Type B pancreatic cell (in vitro differentiated cells): ENCODE results near the gene SERPINA10. TPM values are rescaled to one million over a fixed set of nuclear protein-coding genes. Genes with fewer than 3 reads are reported as not detected.

ENCODE experiments used
- DNase-seq: peaks from one replicate; pipeline ENCODE4 v3.0.0; 2021; ENCODE audit warnings: mixed read lengths; ENCODE audit not compliant: unreplicated experiment; ENCODE audit errors: extremely low spot score
- H3K27ac Mint-ChIP-seq: 2 replicates; pipeline ENCODE4 v1.8.0; 2021; ENCODE audit warnings: mild to moderate bottlenecking, mixed read lengths
- H3K27me3 Mint-ChIP-seq: 2 replicates; pipeline ENCODE4 v1.8.0; 2021; ENCODE audit warnings: mixed read lengths
- H3K36me3 Mint-ChIP-seq: 2 replicates; pipeline ENCODE4 v1.8.0; 2021; ENCODE audit warnings: mixed read lengths
- H3K4me1 Mint-ChIP-seq: one replicate; pipeline ENCODE4 v1.8.0; 2021; ENCODE audit warnings: mixed read lengths; ENCODE audit not compliant: unreplicated experiment
- H3K4me3 Mint-ChIP-seq: 2 replicates; pipeline ENCODE4 v1.8.0; 2021; ENCODE audit warnings: mild to moderate bottlenecking, mixed read lengths
- H3K9me3 Mint-ChIP-seq: 2 replicates; pipeline ENCODE4 v1.8.0; 2021; ENCODE audit warnings: mixed read lengths
- total RNA-seq: library from RNA; stranded (reverse); gene quantifications from 2 replicates; pipeline ENCODE4 v1.2.1, GENCODE V29; 2021; ENCODE audit warnings: low replicate concordance
- TF ChIP-seq, protein P1 (sequence below): fragments of 200-600 bp; sonication (generic); conservative IDR thresholded peaks from 2 replicates; pipeline ENCODE4 v1.5.0; 2021; ENCODE audit warnings: antibody characterized with exemption, mild to moderate bottlenecking

The SERPINA10 gene
- total RNA-seq, 1 donor from 2014 or later, result 1.5 TPM

DNA sequence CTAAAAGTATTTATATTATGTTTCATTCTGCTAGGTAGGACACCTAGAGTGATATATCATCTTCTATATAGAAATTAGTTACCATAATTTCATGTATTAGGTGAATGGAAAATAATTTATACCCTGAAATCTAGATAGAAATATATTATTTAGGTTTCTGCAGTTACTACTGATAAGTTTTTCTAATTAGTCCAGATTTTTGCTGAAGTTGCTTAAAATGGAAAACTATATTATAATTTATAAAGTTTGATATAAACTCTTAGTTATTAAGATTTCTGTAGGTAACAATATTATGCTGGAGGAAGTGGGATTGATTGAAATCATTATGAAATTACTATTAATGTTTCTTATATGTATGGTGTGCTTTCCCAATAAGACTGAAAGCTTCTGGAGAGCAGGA is 56.0 kb downstream of the SERPINA10 start:
- no peaks in the 10 kb centered on the region for H3K4me1 Mint-ChIP-seq
- H3K4me3 Mint-ChIP-seq, result no peak overlapping the region
- no peaks in the 10 kb centered on the region for H3K9me3 Mint-ChIP-seq
- H3K27me3 Mint-ChIP-seq, result no peaks in the 10 kb centered on the region
- no peak overlapping the region for H3K27ac Mint-ChIP-seq
- TF ChIP-seq, protein P1, sequence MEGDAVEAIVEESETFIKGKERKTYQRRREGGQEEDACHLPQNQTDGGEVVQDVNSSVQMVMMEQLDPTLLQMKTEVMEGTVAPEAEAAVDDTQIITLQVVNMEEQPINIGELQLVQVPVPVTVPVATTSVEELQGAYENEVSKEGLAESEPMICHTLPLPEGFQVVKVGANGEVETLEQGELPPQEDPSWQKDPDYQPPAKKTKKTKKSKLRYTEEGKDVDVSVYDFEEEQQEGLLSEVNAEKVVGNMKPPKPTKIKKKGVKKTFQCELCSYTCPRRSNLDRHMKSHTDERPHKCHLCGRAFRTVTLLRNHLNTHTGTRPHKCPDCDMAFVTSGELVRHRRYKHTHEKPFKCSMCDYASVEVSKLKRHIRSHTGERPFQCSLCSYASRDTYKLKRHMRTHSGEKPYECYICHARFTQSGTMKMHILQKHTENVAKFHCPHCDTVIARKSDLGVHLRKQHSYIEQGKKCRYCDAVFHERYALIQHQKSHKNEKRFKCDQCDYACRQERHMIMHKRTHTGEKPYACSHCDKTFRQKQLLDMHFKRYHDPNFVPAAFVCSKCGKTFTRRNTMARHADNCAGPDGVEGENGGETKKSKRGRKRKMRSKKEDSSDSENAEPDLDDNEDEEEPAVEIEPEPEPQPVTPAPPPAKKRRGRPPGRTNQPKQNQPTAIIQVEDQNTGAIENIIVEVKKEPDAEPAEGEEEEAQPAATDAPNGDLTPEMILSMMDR, result no peak
- no peaks in the 10 kb centered on the region for H3K36me3 Mint-ChIP-seq
- no peak for DNase-seq

Other genes starting within 250 kb of the SERPINA10 start
- 127 and 156 TPM in 2 replicates for gene DDX24, start 212.1 kb downstream of the SERPINA10 start, total RNA-seq
- 15.6 and 36.8 TPM in 2 replicates for gene IFI27L1, start 212.0 kb downstream of the SERPINA10 start, total RNA-seq
- gene IFI27, start 182.5 kb downstream of the SERPINA10 start, total RNA-seq, result 12.6 and 15.5 TPM in 2 replicates
- gene IFI27L2, start 163.7 kb downstream of the SERPINA10 start, total RNA-seq, result 14.8 and 28.2 TPM in 2 replicates
- gene PPP4R4, start 118.9 kb downstream of the SERPINA10 start, total RNA-seq, result 1.3 and 1.9 TPM in 2 replicates
- 0.77 and 1.2 TPM in 2 replicates for gene SERPINA6, start 30.1 kb upstream of the SERPINA10 start, total RNA-seq
- gene SERPINA2, start 73.4 kb upstream of the SERPINA10 start, total RNA-seq, result not detected in 2 replicates
- 313 and 712 TPM in 2 replicates for gene SERPINA1, start 95.3 kb upstream of the SERPINA10 start, total RNA-seq
- gene SERPINA11, start 159.5 kb upstream of the SERPINA10 start, total RNA-seq, result 0.31 TPM in 1 of 2 replicates, not detected in the other
- gene SERPINA9, start 182.9 kb upstream of the SERPINA10 start, total RNA-seq, result not detected in 2 replicates
- not detected in 2 replicates for gene SERPINA12, start 216.2 kb upstream of the SERPINA10 start, total RNA-seq